GM18499 (cell line): ENCODE results near the gene GJE1.
"Not testable (repeated sequence)": the region's sequence is repeated elsewhere in the genome, so short reads cannot be mapped to it uniquely, and the experiment has no call there.

ENCODE experiments used
- ATAC-seq: cut with Tn5 transposase; IDR thresholded peaks from one replicate; pipeline ENCODE4 v1.9.1; 2021; ENCODE audit warnings: moderate number of reproducible peaks; ENCODE audit not compliant: insufficient read depth, unreplicated experiment

GJE1 gene

GRCh38 chr6:142132625-142133024 is at the start of gene GJE1:
Gene GJE1 (plus strand): TSS chr6:142132925. CDS start chr6:142133159, 234 bp downstream.
- no peak for ATAC-seq

DNA sequence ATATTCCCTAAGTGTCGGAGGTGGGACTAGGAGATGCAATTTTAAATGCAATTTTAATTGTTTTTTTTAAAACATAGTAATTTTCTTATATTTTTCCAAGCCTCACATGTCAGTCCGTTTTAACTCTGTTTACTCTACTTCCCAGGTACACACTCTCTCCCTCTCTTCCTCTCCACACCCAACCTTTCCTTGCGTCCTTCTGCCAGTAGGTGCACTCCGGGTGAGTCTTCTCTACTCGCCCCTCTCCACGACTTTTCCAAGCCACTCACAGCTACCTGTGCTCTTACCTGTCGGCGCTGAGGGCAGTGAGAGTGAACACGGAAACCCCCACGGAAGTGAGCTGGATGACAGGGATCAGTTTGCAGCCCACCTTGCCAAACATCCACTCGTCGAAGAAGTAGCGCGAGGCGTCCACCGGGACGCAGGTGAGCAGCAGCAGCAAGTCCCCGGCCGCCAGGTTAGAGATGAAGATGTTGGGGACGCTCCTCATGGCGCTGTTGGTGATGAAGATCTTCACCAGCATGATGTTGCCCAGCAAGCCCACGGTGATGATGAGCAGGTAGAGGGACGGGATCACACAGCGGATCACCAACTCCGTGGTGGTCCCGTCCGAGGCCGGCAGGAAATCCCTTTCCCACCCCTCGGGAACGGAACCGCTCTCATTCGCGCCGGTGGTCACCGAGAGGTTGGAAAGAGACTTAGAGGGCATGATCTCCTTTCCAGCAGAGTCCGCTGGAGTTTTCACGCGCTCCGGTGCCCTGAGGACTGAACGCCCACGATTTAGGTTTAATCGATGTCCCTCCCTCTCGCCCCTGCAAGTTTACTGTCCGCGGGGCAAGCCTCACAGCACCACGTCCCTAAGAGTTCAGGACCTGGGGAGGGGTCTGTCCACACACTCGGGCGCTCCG is 44.5 kb upstream of the GJE1 start:
- no peak for ATAC-seq

DNA sequence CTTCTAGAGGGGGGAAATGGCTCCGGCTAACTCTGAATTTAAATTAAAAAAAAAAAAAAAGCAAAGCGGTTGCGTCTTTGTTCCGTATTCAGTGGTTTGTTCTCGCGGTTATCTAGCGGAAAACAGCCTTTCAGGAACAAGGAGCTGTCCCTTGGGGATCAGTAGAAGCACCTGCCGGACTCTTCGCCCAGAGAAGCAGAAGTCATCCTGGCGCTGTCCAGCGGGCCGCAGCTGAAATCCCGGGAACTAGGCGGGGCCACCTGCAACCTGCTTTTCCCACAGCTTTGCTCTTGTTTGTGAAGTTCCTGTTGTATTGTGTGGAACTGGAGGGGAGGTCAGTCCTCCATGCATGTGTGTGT is 43.9 kb upstream of the GJE1 start:
- no peak for ATAC-seq

- ATAC-seq, result not testable (repeated sequence)
Observed at GRCh38 chr6:142104820-142105219, 27.9 kb upstream of the GJE1 start.

- ATAC-seq, result not testable (repeated sequence)
Observed at GRCh38 chr6:142110820-142111219, 21.9 kb upstream of the GJE1 start.

GRCh38 chr6:142112451-142113061 is 20.2 kb upstream of the GJE1 start:
- no peak for ATAC-seq

DNA sequence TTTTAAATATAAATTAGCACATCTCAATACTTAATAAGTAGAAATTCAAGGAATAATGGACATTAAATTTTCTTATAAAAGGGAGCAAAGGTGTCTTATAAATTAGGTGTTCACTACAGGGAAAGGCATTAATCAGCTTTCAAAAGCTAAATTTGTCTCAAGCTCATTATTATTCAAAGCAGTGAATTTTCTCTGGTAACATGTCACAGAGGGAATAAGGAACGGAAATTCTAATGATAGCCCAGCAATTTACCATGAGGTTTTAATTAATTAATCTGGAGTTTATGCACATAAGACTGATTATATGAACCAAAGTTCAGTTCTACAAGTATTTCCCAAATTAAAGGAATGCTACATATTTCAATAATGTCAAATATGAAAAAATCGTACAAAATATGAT is 15.4 kb upstream of the GJE1 start:
- ATAC-seq, result no peak

GRCh38 chr6:142118328-142118727 is 14.4 kb upstream of the GJE1 start:
- no peak for ATAC-seq

- no peak for ATAC-seq
Observed at GRCh38 chr6:142118925-142119324, 13.8 kb upstream of the GJE1 start.

DNA sequence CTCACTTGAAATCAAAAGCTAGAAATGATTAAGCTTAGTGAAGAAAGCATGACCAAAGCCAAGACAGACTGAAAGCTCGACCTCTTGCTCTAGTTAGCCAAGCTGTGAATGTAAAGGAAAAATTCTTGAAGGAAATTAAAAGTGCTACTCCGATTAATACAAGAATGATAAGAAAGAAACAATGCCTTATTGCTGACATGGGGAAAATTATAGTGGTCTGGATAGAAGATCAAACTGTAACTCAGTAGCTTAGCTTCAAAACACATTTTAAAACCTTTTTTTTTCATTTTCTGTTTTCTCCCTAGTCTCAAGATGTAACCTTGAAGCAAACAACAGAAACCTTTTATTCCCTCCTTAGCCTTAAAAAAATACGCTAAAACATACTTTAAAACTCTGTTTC is 11.4 kb upstream of the GJE1 start:
- no peak for ATAC-seq

- ATAC-seq, result no peak
Observed at GRCh38 chr6:142130814-142131213, 1.9 kb upstream of the GJE1 start.

DNA sequence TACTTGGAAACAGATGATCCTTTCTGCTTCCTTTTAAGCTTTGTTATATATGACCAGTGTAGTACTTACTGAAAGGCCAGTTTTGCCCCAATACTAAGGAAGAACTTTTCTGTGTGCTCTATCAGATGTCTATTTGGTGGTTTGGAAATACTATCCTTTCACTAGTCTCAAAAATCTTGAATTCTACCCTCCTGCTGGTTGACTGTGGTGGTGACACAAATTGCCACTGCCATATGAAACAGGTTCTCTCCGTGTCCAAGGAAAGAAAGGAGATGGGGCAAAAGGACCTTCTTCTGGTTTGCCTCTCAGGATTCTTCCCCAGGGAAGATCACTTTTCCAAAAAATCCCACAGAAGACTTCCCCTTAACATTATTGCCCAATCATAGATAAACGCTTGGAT is 6.2 kb downstream of the GJE1 start:
- ATAC-seq, result no peak

GRCh38 chr6:142141531-142141930 is 8.8 kb downstream of the GJE1 start:
- not testable (repeated sequence) for ATAC-seq

GRCh38 chr6:142146828-142147662 is 14.3 kb downstream of the GJE1 start, which contains the start of the genes NMBR and VTA1:
Gene NMBR (minus strand): TSS chr6:142147122. CDS start chr6:142088658, 58,464 bp downstream.
Gene VTA1 (plus strand): TSS chr6:142147263. CDS start chr6:142147288, 25 bp downstream.
- peak; percentile 94 for ATAC-seq

DNA sequence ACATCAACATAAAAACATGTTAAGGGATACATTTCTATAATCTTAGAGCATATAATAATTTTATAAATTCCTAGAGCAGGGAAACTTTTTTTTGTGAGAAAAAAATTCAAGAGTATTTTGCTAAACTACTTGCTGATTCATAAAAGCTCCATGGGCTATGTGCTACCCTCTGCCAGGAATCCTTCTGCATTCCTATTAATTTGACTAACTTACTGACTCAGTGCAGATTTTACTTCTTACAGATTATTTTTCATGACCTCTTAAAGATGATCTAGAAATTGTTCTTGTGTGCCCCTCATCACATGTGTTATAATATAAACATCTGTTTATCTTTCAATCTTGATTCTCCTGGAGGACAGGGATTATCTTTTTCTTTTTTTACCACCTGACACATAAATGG is 20.0 kb downstream of the GJE1 start:
- no peak for ATAC-seq

DNA sequence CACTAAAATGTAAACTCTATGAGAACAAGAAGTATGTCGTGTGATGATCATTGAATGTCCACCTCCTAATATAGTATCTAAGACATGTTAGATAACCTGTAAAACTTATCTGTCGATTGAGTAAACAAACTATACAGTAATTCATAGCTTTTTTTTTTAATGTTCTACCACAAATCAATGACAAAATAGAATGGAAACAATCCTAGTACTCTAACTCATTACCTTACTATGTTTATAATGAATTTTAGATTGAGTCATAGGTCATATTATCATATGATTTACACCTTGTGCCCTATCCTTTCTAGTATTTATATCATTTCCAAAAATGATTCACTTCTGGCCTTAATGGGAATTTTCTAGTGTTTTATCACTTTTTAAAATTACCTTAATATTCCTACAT is 20.5 kb downstream of the GJE1 start:
- no peak for ATAC-seq

- no peak for ATAC-seq
Observed at GRCh38 chr6:142154336-142154735, 21.6 kb downstream of the GJE1 start.

GRCh38 chr6:142155091-142155490 is 22.4 kb downstream of the GJE1 start:
- ATAC-seq, result no peak

GRCh38 chr6:142155895-142156757 is 23.4 kb downstream of the GJE1 start:
- no peak for ATAC-seq

GRCh38 chr6:142156758-142157068 is 24.0 kb downstream of the GJE1 start:
- not testable (repeated sequence) for ATAC-seq
